NCI-H2227 treated with DMSO at 0.1 percent for 48 hours (cell line): ENCODE measurements around the gene CDC34.

Experiments used
- DNase-seq: peaks from one replicate; lab custom pipeline; 2025; lab: John Stamatoyannopoulos, UW

Gene CDC34

DNA sequence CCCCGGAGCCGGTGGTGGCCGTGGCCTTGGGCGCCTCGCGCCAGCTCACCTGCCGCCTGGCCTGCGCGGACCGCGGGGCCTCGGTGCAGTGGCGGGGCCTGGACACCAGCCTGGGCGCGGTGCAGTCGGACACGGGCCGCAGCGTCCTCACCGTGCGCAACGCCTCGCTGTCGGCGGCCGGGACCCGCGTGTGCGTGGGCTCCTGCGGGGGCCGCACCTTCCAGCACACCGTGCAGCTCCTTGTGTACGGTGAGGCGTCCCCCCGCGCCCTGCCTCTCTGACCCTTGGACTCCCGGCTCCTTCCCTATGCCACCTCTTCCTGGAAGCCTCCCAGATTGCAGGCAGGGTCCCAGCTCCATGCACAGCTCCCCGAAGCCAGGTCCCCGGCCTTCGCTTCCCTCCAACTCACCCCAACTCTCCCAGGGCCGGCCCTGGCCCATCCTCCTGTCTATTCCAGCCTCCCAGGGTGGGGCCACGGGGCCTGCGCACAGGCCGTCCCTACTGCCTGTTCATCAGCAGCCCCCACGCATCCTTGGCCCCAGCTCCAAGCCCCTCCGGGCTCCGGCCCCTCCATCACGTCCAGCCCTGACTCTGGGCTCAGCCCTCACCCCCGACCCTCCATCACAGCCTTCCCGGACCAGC, 33.6 kb upstream of the CDC34 start:
- no peak for DNase-seq

DNA sequence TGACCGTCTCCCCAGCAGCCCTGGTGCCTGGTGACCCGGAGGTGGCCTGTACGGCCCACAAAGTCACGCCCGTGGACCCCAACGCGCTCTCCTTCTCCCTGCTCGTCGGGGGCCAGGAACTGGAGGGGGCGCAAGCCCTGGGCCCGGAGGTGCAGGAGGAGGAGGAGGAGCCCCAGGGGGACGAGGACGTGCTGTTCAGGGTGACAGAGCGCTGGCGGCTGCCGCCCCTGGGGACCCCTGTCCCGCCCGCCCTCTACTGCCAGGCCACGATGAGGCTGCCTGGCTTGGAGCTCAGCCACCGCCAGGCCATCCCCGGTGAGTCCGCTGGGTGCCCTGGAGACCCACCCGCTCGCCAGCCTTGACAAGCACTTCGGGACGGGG, 33.1 kb upstream of the CDC34 start:
- no peak for DNase-seq

DNA sequence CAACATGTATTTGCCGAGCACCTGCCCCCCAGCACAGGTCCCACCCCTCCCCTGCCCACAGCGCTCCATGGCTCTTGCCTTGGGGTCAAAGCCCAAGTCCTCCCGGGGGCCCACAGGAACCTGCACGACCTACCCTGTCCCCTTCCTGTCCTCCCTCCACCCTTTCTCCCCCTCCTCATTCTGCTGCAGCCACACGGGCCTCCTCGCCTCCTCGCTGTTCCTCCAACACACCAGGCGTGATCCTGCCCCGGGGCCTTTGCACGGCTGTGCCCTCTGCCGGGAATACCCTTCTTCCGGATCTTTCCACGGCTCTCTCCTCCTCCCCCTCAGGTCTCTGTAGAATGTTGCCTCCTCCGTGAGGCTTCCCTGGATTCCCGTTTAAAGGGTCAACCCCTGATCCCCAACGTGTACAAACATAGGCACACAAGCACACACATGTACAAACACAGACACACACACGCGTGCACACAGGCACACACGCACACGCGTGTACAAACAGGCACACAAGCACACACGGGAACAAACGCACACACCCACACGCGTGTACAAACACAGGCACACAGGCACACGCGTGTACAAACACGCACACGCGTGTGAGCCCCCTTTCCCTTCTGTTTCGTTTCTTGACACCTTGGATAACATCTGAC, 32.5 kb upstream of the CDC34 start:
- no peak for DNase-seq

DNA sequence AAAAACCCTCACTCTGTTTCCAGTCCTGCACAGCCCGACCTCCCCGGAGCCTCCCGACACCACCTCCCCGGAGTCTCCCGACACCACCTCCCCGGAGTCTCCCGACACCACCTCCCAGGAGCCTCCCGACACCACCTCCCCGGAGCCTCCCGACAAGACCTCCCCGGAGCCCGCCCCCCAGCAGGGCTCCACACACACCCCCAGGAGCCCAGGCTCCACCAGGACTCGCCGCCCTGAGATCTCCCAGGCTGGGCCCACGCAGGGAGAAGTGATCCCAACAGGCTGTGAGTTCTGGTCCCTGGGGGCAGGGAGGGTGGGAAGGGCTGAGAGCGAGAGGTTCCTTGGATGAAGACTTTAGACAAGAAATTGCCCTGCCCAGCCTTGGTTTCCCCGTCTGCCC, 29.9 kb upstream of the CDC34 start:
- DNase-seq = no peak

DNA sequence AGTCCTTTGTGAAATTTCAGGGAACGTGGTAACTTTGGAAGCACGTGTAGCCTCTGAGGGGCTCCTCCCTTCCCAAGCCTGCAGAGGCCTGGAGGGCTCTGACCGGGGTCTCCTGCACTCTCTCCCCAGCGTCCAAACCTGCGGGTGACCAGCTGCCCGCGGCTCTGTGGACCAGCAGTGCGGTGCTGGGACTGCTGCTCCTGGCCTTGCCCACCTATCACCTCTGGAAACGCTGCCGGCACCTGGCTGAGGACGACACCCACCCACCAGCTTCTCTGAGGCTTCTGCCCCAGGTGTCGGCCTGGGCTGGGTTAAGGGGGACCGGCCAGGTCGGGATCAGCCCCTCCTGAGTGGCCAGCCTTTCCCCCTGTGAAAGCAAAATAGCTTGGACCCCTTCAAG, 26.9 kb upstream of the CDC34 start:
- no peak for DNase-seq

DNA sequence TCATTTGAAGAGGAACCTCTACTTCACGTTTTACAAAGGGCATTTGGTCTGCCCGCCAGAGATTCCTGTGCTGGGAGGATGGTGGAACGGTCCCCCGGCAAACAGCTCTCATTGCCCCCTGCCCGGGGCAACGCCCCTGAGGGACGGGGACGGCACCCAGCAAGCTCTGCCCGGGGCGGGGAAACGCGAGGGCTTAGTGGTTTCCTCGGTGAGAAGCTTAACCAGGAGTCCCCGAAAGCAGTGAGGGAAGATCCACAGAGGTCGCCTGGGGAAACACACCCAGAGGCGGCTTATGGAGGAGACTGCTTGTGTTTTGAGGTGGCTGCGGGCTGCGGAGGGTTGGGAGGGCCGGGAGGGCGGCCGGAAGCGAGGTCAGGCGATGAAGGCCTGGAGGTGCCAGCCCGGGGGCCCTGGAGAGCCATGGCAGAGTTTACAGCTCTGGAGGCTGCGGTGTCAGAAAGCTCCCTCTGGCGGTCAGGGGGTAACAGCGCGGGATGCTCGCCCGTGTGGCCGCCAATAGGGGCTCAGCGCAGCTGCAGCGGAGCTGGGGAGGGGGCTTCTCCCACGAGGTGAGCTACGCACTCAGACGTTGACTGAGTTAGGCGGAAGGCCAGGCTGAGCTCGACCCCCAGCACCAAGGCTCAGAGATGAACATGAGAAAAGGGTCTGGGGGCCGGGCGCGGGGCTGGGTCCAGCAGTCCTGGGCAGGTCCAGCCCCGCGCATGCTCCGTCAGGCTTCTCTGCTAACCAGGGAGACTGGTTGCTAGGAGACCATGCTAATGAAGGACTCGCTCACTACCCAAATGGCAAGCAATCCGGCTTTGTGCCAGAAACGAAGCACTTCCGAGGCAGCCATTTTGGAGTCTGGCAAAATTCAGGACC, 24.9 kb upstream of the CDC34 start:
- DNase-seq = peak; percentile 96

DNA sequence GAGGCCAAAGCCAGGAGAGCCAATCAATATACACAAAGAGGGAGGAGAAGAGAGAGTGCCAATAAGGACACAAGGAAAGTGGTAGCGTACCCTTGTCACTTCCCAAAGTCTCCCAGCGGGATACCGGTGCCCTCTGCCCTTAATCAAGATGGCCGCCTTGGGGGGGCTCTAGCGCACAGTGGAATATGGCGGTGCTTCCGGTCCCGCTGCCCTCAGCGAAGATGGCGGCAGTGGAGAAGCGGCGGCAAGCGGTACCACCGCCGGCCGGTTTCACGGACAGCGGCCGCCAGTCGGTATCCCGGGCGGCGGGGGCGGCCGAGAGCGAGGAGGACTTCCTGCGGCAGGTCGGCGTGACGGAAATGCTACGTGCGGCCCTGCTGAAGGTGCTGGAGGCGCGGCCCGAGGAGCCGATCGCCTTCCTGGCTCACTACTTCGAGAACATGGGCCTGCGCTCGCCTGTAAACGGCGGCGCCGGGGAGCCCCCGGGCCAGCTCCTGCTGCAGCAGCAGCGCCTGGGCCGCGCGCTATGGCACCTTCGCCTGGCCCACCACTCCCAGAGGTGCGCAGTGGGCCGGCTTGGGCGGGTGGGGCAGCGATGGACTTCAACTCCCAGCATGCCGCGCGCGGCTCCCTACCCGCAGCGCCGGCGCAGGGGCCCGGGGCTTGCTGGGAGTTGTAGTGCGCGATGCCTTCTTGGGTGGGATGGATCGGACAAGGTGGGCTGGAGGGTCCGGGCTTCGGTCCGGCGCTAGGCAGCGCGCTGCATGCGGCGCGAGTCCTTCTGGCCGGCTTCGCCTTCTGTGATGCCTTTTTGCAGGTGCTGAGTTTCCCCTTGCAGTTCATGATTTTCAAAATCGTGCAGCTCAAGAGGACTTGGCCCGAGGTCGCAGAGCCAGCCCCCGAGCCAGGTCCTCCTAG, 24.0 kb upstream of the CDC34 start, which contains the start of gene TPGS1:
Gene TPGS1, plus strand, starts transcription at position 212 of the 918 bp plus-strand sequence. Its CDS starts 10 bp downstream, at position 222.
- DNase-seq = peak; percentile 42

DNA sequence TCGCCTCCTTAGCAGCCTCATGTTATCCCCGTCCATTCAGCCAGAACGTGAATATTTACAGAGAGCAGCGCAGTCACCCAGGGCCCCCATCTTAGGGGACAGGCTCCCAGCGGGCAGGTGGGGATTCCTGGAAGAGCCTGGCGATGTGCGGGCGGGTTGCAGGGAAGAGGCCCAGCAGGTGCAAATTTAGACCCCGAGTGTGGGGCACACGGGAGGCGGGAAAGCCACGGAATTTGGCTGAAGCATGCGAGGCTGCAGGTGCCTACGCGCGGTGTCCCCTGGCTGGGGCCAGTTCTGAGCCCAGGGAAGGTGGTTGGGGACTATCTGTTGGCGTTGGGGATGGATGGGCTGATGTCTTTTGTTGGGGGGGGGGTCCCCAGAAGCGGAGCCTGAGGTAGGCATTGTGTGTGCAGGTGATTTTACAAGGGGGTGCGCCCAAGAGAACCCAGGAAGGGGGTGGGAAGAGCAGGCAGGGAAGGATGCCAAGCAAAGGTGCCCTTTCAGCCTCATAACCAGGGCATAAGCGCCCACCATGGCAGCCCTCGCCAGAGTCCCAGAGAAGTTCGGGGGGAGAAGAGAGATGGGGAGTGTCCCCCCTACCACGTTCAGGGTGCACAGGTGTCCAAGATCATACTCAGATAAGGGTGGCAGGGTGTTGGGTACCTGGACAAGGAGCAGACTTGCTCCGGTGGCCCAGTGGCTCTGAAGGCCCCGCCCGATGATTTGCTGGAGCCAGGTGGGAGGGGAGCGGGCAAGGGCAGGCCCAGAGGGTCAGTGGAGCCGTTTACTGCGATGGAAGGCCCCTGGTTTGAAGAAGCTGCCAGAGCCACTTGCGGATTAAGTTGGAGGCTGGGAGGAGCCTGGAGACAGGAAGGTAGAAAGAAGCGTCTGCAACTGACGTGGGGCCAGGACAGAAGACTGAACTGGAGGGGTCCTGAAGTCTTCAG, 23.1 kb upstream of the CDC34 start:
- no peak for DNase-seq

DNA sequence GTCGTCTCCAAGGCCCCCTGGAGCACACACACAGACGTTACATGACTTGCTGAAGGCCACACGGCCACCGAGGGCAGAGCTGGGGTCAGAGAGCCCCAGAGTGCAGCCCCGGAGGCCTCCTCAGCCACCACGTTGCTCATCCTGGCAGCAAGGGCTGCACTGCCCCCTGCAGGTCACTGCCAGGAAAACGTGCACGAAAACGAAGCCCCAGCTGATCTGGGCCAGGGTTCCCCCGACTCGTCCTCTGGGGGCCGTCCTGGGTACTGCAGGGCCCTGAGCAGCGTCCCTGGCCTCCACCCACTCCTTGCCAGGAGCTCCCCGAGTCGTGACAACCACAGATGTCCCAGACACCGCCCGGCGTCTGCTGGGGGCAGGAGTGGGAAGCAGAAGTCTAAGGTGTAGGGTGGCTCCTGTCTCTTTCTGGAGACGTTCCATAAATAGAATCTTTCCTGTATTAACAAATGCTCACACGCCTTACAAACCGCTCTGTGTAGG, 20.9 kb upstream of the CDC34 start:
- DNase-seq = peak; percentile 64

DNA sequence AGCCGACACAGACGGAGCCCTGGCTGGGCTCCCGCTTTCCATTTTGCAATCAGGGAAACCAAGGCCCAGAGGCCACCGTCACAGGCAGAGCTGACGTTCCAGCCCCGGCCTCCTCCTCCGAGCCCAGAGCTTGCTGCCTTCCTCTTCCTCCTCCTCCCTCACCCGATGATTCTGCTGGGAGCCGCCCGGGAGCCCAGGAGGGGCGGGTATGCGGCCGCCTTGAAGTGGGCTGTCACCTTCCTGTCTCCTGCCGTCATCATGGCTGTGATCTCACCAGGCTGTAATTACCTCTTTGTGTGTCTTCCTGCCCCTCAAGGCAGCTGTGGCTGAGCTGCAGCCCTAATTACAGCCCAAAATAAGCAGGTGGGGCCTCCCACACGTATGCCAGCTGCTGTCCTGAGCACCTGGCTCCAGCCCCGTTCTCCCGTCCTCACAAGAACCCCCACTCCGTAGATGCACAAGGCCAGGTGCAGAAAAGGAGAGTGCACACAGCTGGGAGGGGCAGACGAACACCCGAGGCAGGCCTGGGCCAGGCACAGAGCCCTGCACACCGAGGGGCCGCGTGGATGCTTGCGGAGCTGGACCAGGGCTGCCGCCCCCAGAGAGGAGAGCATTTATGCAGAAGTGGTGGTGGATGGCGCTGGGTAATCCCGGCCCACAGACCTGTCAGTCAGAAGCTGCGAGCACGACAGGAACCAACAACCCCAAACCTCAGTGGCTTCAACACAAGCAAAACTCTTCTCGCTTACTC, 20.3 kb upstream of the CDC34 start:
- DNase-seq = peak; percentile 87

DNA sequence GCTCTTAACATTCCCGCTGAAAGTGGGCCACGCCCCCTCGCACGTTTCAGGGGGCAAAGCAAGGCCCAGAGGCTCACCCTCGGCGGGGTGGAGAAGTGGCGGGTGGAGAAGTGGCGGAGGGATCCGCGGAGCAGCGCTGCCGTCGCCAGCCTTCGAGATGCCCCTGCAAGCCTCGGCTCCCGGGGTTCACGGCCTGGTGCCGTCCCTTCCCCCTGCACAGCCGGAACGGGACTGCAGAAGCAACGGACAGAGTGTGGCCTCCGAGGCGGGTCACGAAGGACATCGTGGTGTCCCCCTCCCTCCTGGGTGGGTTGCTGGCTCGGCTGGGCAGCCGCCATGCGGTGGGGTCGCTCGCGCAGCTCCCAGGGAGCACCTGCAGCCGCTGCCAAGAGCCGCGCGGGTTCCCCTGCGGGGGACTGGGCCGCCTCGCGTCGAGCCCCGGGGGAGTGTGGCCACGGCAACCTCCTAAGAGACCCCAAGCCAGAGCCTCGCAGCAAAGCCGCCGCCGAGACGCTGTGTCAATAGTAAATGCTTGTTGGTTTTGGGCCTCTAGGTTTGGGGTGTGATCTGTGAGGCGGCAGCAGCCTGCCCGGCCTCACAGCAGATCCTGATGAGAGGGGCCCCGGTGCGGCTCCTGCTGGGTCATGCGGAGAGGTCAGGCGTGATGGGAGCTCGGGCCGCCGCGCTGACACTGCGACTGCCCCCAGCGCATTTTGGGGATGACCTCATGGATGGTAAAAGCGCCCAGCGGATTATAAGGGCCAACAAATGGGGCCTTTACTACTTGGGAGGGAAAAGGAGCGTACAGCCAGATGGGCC, 18.8 kb upstream of the CDC34 start:
- no peak for DNase-seq

DNA sequence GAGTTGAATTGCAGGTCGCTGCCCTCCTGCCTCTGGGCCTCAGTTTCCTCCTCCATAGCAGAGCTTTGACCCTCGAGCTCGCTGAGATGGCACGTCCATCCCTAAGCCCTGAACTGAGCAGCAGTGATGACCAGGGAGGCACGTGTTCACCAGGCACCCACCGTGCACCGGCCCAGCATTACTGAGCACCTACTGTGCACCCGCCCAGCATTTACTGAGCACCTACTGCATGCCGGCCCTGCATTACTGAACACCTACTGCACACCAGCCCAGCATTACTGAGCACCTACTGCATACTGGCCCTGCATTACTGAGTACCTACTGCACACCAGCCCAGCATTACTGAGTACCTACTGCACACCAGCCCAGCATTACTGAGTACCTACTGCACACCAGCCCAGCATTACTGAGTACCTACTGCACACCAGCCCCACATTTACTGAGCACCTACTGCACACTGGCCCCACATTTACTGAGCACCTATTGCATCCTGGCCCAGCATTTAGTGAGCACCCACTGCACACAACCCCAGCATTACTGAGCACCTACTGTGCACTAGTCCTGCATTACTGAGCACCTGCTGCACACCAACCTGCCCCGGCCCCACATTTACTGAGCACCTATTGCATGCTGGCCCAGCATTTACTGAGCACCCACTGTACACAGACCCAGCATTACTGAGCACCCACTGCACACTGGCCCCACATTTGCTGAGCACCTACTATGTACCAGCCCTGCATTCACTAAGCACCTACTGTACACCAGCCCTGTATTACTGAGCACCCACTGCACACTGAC, 18.0 kb upstream of the CDC34 start:
- no peak for DNase-seq

DNA sequence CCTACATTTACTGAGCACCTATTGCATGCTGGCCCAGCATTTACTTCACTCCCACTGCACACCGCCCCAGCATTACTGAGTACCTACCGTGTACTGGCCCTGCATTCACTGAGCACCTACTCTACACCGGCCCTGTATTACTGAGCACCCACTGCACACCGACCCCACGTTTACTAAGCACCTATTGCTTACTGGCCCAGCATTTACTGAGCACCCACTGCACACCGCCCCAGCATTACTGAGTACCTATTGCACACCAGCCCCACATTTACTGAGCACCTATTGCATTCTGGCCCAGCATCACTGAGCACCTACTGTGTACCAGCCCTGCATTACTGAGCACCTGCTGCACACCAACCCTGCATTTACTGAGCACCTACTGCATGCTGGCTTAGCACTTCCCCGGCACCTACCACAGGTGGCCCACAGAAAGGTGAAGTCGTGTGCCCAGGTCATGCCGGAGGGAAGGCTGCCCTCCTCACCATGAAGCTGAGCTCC, 17.3 kb upstream of the CDC34 start:
- no peak for DNase-seq

DNA sequence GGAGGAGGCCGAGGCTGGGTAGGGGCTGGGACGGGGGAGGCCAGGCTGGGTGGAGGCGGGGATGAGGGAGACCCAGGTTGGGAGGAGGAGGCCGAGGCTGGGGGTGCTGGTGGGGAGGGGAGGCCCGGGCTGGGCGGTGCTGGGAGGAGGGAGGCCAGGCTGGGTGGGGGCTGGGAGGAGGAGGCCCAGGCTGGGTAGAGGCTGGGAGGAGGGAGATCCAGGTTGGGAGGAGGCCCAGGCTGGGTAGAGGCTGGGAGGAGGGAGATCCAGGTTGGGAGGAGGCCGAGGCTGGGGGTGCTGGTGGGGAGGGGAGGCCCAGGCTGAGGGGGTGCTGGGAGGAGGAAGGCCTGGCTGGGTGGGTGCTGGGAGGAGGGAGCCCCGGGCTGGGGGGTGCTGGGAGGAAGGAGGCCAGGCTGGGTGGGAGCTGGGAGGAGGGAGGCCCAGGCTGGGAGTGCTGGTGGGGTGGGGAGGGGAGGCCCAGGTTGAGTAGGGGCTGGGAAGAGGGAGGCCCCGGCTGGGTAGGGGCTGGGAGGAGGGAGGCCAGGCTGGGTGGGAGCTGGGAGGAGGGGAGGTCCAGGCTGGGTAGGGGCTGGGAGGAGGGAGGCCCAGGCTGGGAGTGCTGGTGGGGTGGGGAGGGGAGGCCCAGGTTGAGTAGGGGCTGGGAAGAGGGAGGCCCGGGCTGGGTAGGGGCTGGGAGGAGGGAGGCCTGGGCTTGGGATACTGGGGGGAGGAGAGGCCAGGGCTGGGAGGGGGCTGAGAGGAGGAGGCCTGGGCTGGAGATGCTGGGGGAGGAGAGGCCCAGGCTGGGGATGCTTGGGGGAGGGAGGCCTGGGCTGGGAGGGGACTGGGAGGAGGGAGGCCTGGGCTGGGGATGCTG, 13.6 kb upstream of the CDC34 start:
- no peak for DNase-seq

DNA sequence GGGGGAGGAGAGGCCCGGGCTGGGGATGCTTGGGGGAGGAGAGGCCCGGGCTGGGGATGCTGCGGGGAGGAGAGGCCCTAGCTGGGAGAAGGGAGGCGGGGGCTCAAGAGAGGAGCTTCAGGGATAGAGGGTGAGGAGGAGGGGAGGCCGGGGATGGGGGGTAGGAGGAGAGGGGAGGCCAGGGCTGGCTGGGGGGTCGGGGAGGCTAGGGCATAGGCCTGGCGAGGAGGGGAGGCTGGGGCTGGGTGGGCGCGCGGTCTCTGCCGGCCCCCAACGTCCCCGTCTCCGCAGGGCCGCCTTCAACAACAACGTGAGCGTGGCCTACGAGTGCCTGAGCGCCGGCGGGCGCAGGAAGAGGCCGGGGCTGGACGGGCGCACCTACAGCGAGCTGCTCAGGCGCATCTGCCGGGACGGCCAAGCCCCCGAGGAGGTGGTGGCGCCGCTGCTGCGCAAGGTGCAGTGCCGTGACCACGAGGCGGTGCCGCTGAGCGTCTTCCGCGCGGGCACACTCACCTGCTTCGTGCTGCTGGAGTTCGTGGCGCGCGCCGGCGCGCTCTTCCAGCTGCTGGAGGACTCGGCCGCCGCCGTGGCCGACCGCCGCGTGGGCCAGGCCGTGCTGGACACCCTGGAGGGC, 12.8 kb upstream of the CDC34 start:
- DNase-seq = no peak

DNA sequence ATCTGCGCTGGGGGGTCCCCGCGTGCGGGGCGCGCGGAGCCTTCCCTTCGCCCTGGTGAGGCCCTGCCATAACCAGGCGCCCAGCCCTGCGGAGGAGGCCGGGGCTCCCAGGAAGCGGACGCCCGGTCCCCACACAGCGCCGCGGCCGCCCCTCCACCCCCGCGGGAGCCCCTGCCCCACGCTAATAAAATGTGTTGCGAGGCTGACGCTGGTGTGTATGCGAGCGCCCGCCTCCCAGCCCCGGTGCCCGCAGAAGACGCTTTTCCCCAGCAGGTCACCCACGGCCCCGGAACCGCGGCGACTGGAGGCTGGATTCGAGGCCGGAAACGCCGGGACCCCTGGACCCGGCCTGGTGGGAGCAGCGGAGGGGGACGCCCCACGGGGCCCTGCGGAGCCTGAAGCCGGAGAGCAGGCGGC, 12.1 kb upstream of the CDC34 start:
- no peak for DNase-seq
